ENCODE measurements around the gene GRAMD1B.

Gene GRAMD1B

GRCh38 chr11:123594921-123595320 is 164.9 kb downstream of the GRAMD1B start:
- DNase-seq: no peak

DNA sequence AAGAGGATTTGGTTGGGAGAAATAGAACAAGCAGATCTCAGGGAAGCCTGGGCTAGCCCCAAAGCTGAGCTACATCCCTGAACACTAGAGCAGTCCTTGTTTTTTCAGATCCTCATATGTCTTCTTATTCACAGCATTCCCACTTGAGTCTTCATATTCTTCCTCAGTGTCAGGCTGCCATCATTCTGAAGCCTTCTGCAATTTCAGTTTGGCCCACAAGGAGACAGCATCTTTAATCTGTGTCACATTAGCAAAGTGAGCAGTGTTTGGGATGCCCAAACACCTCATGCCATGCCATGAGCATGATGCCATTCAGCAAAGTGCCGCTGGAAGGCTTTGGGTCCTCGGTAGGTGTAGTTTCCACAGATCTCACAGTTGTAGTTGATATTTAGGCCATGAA is 167.8 kb downstream of the GRAMD1B start:
- no peak for DNase-seq

DNA sequence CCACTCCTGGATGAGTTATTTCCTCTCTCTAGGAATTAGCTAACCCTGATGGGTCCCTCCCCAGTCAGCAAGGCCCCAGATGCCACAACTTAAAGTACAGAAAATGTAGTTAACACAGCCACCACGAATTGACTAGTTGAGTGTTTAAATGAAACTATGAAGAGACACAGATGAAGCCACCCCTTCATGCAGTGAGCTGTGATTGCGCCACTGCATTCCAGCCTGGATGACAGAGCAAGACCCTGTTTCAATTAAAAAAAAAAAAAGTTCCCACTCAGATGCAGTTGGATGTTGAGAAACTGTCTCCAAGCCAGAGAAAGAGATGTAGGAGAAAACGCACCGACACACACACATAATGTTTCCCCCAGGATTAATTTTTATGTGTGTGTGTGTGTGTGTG is 171.1 kb downstream of the GRAMD1B start:
- DNase-seq: no peak

DNA sequence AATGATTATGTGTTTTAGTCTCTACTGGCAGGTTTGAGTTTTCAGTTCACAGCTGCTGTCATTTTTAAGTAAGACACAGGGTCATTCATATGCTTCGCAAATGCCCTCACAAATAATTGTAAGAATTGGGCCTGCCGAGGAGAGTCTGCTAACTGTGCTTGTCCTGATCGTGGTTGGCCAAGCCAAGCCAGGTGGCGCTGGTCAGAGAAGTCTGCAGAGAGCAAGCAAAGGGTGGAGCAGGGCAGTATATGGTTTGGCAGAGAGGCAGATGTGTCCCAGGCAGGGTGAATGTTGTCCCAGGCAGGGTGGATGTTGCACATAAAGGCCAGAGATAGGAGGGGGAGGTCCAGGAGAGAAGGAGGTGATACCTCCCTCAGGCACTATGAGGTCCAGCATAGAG is 171.7 kb downstream of the GRAMD1B start:
- no peak for DNase-seq

GRCh38 chr11:123603666-123604065 is 173.6 kb downstream of the GRAMD1B start:
- DNase-seq: no peak

DNA sequence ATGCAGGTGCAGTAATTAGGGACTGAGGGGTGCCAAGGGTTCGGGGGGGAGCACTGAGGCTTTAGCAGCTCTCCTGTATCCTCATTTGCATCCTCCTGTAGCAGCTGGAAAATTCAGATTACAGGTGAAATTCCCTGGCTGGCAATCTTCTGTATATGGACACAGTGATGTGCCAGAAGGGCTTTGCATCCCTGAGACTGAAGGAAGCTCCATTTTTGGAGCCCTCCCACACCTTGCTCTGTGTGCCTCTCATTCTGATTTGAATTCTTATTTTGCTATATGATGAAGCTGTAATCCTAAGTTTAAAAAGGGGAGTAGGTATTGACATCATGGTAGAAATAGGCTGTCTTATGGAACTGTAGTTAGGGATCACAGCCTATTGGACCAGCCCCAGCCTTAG is 177.7 kb downstream of the GRAMD1B start:
- no peak for DNase-seq

DNA sequence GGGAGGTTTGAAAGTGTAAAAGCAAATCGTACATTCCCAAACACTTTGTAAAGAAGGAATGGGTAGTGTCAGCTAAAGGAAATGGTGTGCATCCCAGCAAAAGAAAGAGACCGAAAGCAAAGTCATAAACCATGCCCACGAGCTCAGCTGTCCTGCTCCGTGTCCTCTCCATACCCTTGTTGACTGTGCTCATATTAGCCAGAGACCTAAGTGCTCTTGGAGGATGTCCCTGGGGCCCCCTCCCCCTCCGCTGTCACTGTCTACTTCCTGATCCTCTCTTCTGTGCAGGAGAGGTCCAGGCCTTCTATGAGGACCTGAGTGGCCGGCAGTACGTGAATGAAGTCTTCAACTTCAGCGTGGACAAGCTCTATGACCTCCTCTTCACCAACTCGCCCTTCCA is 178.3 kb downstream of the GRAMD1B start:
- no peak for DNase-seq

DNA sequence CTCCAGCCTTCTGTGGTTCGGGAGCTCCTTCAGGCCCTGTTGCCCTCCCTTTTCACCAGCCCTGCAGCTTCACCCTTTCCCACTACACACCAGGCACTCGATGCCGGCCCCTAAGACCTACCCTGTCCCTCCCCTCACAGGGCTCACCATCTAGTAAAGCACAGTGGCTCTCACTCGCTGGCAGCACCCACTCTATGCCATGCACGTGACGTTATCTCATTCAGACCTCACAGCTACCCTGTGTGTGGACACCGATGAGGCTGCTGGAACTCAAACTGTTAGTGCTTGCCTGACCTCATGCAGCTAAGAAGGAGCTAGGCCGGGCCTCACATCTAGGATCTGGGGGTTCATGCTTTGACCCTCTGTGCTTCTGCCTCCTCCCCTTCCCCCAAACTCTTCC is 178.9 kb downstream of the GRAMD1B start:
- no peak for DNase-seq

DNA sequence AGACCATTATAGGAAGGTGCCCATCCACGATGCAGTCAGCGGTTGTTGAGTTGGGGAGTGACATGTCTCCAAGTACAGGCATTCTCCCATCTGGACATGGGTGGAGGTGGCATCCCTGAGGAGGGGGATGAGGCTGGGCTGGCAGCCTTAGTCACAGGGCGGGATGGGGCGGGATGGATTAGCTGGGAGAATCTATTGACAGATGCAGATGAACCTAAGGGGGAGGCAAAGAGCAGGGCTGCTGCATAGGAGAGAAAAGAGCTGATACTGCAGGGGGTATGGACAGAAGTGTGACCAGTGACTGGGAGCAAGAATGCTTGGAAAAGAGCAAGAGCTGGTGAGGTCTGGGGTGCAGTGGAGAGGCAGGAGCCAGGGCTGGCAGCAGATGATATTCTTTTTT is 181.6 kb downstream of the GRAMD1B start:
- DNase-seq: no peak

GRCh38 chr11:123616505-123617198 is 186.6 kb downstream of the GRAMD1B start:
- no peak for DNase-seq

- no peak for DNase-seq
These were observed 192.5 kb downstream of the GRAMD1B start for GRCh38 chr11:123622576-123622975.

DNA sequence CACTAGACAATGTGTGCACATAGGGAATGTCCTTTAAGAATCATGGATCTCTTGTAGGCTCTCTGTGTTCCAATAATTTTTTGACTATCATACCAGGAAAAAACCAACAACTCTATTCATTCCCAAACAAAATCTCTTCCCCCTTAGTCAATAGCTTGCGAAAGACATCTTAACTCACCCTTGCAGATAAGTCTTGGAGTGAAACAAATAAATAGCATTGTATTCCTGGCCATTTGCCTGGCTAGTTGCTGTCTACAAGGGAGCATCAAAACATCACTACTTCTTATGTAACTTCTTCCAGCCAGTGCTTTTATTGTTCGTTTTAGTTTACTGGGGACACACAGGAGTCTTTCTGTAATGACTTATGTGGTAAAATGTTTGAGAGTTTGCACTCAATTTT is 194.9 kb downstream of the GRAMD1B start:
- no peak for DNase-seq

- no peak for DNase-seq
These were observed 199.0 kb downstream of the GRAMD1B start for GRCh38 chr11:123628936-123629683.

DNA sequence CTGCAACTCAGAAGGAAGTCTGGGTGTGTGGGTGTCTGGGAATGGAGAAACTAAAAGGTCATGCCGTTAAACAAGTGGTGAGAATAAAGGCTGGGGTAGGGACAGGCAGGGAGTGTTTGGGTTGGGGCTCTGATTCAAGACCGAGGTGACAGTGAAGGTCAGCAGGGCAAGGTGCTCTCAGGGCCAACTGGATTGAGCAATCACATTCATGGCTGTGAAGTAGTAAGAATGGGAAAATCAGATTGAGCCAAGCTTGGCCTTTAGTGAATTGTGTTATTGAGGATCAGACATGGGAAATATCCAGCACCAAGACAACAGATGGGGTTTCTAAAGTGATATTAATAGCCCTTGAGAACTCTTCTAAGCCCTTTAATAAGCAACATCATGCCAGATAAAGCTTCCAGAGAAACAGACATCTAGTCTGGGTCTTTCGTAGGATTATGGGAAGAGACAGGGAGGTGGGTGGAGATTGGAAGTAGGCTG is 200.1 kb downstream of the GRAMD1B start:
- no peak for DNase-seq

DNA sequence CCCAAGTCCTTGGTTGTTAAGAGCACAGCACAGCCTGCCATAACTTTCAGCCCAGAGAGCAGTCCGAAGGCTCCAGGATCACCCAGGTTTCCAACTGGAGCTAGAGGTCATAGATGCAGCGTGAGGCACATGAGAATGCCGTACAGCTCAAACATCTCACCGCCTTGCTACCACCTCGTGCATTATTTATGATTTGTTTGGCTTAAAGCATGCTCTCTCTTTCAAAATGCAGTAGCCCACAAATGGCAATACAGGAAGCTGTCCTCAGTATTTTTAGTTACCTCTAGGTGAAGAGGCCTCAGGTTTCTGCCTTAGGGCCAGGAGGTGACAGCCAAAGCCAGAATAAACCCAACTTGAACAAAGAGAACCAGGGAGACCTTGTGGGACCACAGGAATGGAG is 210.0 kb downstream of the GRAMD1B start:
- DNase-seq: no peak

DNA sequence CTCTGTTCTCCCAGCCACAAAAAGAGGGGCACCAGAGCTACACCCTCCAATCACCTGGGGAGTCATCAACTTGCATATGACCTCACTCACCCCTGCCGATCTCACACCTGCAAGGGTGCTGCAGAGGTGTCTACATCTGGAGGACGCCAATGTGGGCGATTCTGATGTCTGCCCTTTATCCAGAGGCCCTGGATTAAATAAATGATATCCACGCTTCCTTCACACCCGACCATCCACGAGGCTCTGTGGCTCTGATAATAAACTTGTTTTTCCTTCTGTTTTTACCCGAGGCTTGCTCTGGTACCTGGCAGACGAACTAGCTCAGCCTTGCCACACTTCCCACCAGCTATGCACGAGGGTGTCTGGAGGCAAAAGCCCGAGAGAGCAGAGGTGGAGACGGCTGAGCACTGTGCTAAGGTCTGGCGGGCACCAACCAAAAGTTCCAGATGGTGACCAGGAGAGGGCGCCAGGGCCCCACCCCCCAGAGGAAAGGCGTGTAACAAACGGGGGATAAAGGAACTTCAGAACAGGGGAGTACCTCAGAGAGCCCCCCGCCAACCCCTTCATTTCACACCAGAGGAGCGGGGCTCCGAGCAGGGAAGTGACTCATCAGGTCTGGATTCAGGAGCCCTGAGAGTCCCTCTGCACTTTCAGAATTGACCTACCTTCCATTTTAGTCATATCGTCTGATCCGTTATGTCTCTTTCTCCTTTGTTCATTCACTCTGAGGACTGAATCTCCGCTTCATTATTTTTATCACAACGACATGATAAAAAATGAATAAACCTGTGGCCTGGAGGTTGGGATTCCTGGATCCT is 210.8 kb downstream of the GRAMD1B start:
- peak; percentile 81 for DNase-seq

DNA sequence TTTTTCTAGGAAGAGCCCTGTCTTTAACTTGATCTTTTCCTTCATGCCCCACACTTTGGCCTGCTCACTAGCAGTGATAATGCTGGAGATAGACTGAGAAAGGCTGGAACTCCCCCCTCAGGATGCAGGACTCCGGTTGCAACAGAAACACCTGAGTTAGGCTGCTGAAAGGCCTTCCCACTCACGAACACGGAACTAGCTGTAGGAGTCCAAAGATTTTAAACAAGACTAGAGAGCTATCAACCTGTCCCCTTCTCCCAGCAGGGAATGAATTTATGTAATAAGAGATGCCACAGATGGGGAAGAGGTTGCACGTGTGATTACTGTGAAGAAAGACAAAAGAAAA is 211.4 kb downstream of the GRAMD1B start:
- no peak for DNase-seq

DNA sequence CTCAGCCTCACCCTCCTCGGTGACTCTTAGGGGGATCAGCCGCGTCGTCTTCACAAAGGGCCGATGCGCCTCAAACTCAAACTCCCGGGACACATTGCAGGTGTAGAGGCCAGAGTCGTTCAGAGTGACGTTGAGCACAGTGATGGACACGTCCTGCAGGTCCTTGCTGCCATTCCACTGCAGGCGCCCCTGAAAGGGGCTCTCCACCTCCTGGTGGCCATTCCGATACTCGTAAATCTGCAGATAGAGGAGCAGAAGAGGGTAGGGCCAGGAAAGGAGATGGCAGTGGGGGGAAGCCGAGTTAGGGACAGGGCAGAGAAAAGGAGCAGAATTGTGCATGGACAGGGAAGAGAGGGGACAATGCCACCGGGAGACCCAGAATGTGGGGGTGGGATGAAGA is 212.4 kb downstream of the GRAMD1B start:
- DNase-seq: no peak

DNA sequence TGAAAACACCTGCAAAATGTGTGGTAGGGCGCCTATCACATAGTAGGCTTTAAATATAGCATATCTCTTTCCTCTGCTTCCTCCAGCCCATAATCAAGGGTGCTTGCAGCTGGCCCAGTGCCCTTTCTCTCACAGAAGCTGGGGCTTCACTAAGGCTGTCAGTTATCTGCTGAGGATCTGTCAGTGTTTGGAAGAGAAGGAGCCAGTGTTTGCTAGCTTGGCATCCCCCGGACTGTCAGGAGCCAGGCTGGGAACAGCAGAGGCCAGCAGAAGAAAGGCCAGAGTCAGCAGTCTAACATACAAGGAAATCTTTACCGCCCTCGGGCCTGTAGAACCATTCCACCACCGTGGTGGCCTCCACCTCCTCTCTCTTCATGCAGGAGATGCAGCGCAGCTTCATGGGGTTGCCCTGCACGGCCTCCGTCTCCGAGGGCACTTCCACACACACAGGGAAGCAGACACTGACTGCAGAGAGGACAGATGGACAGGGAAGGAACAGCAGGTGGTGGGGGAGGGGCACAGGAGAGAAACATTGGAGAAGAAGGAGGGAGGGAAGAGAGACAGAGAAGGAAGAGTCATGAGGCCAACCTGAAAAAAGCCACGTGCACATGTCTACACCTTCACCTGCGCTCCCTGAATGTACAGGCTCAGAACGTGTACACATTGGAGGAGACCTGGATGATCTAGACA is 215.4 kb downstream of the GRAMD1B start:
- no peak for DNase-seq

DNA sequence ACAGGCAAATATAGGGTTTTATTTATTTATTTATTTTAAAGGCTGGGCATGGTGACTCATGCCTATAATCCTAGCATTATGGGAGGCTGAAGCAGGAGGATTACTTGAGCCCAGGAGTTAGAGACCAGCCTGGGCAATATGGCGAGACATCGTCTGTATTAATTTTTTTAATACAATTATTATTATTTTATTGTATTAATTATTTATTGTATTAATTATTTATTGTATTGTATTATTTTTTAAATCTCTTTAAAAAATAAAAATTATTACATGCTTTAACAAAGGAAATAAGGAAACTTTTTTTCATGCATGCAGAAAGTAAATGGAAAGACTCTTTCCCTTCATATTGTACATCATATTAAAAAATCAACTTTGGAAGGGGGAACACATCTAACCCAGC is 220.8 kb downstream of the GRAMD1B start:
- no peak for DNase-seq

GRCh38 chr11:123652599-123652998 is 222.5 kb downstream of the GRAMD1B start:
- no peak for DNase-seq

GRCh38 chr11:123653483-123653826 is 223.4 kb downstream of the GRAMD1B start:
- DNase-seq: no peak

DNA sequence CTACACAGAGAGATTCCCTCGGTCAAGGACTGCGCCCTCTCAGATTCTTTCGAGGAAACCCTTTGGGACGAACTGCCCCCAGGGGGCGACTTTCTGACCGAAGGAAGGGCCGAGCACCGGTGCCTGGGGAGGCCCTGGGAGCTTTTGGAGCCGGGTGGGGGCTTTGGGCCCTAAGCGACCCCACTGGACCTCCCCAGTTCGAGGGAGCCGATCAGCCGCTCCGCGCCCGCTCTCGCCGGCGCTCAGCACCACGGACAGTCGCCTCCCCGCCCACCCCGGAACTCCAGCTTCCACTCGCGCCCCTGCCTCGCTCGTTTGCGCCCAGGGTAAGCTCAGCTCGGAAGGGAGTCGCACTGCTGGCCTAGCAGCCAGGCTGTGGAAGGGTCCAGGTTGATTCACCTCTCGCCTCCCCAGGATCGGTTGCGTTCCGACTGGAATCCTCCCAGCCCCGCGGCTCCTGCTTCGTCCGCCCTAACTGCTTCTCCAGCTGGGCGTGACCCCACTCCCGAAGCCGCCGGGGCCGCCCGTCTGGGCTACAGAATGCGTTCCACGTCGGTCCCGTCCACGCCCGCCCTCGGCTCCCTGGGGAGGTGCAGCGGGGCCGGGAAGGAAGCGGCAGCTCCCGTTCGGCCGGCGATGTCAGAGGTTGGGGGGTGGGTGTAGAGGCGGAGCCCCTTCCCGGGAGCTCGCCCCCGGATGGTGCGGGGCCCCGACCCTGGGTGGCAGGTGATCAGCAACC is 223.9 kb downstream of the GRAMD1B start:
- DNase-seq: peak; percentile 64
